ENCODE results near the gene KCNF1. TPM values are rescaled to one million over a fixed set of nuclear protein-coding genes. Genes with fewer than 3 reads are reported as not detected.

The KCNF1 gene
- total RNA-seq, 1 experiment from 2014 or later: 3.2 TPM

DNA sequence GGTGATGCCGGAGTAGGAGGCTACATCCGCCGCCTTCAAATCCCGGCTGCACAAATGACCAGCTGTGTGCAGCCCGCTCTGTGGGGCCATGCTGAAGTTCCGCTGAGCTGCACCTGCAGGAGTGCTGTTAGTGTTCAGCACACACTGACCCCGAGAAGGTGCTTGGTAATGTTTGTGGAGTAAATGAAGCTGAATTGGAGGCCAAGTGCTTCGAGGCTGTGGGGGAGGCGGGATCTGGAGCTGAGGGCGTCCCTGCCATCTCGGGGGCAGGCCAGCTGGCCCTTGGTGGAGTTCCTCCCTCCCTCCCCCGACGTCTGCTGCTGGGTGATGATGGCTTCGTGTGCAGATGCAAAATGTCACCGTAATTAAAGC lies 23.2 kb downstream of the KCNF1 start:
- WGBS (ENCODE audit: extremely low coverage, insufficient read length, low lambda C conversion rate): no CpG with 5 or more reads among the region's 15 CpGs
- no peak overlapping the region for H2AFZ ChIP-seq (ENCODE audit: low read length)

More for the DNA sequence above, 23.2 kb downstream of the KCNF1 start:
- DNase-seq: no peak
- Histone ChIP-seq H3K27me3 (ENCODE audit: insufficient read depth, low read length) (no peaks in the 10 kb centered on the region), H4K91ac (ENCODE audit: insufficient read length, low read depth, low read length) (no peak overlapping the region), H2BK5ac (ENCODE audit: insufficient read length, low read length) (no peak overlapping the region), H3K4me1 (ENCODE audit: insufficient read depth, low read length) (peaks cover 5% of the 10 kb centered on the region; the same call in 1 of the 2 replicates), H4K5ac (ENCODE audit: insufficient read length, low read depth, low read length) (no peak overlapping the region), H3K4ac (ENCODE audit: low read depth, low read length) (no peak overlapping the region), H3K27ac (ENCODE audit: insufficient read length, low read depth, low read length) (no peak overlapping the region), H3K23ac (ENCODE audit: insufficient read length, low read depth, low read length) (no peak overlapping the region), H2AK5ac (ENCODE audit: insufficient read length, low read length) (no peak overlapping the region), H3K56ac (ENCODE audit: insufficient read length, low read depth, low read length) (no peak overlapping the region), H2BK120ac (ENCODE audit: low read depth, low read length, poor library complexity, severe bottlenecking) (no peak overlapping the region), H2BK20ac (ENCODE audit: low read depth, low read length, poor library complexity, severe bottlenecking) (no peak overlapping the region), H3K9me3 (ENCODE audit: control insufficient read depth, low read depth, low read length) (no peaks in the 10 kb centered on the region), H2BK15ac (ENCODE audit: low read depth, low read length) (no peak overlapping the region), H3K79me1 (ENCODE audit: insufficient read depth, low read depth, low read length, poor library complexity, severe bottlenecking) (no peaks in the 10 kb centered on the region), H3K4me2 (ENCODE audit: insufficient read depth, insufficient read length, low read length) (no peak overlapping the region), H4K8ac (replicated peaks; ENCODE audit: insufficient read length, low read depth, low read length) (no peak overlapping the region), H3K14ac (ENCODE audit: insufficient read depth, low read length) (no peak overlapping the region; the same call in 1 of the 2 replicates), H3K18ac (ENCODE audit: insufficient read length, low read depth, low read length) (no peak overlapping the region), H3K23me2 (ENCODE audit: insufficient read length, low read depth, low read length, poor library complexity, severe bottlenecking) (no peaks in the 10 kb centered on the region), H3T11ph (ENCODE audit: low read length) (no peak overlapping the region), H3K9ac (ENCODE audit: extremely low read depth, insufficient read length, low read length) (no peak overlapping the region), H2BK12ac (ENCODE audit: insufficient read length, low read depth, low read length) (no peak overlapping the region), H4K20me1 (ENCODE audit: control insufficient read depth, insufficient read depth, insufficient read length) (no peaks in the 10 kb centered on the region), H3K79me2 (ENCODE audit: insufficient read depth, low read length) (no peaks in the 10 kb centered on the region)
- Mint-ChIP-seq H3K4me1 (peaks cover 30 to 37% of the 10 kb centered on the region in 2 experiments), H3K27ac (peak overlapping the region in 1 of 3 experiments; percentile 78; a peak in 2 of 7 replicates), H3K27me3 (ENCODE audit: low read depth) (peaks cover 5% of the 10 kb centered on the region; the same call in 1 of the 2 replicates), H3K36me3 (ENCODE audit: insufficient read depth in 1 of 3, low read depth in 3 of 3) (peaks cover 8 to 11% (median 10%) of the 10 kb centered on the region in 3 experiments), H3K4me3 (no peak overlapping the region), H3K9me3 (peaks cover 12% of the 10 kb centered on the region in 2 experiments)
- TF ChIP-seq, protein P1, sequence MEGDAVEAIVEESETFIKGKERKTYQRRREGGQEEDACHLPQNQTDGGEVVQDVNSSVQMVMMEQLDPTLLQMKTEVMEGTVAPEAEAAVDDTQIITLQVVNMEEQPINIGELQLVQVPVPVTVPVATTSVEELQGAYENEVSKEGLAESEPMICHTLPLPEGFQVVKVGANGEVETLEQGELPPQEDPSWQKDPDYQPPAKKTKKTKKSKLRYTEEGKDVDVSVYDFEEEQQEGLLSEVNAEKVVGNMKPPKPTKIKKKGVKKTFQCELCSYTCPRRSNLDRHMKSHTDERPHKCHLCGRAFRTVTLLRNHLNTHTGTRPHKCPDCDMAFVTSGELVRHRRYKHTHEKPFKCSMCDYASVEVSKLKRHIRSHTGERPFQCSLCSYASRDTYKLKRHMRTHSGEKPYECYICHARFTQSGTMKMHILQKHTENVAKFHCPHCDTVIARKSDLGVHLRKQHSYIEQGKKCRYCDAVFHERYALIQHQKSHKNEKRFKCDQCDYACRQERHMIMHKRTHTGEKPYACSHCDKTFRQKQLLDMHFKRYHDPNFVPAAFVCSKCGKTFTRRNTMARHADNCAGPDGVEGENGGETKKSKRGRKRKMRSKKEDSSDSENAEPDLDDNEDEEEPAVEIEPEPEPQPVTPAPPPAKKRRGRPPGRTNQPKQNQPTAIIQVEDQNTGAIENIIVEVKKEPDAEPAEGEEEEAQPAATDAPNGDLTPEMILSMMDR (conservative IDR thresholded peaks at IDR 0.05): no peak

Data from H9 (cell line).